Suprapubic skin (tissue), 3 donors: Measurements from ENCODE around the gene SLC38A9.

Source experiments
- CTCF ChIP-seq, 2 donors: fragments of 200-600 bp in 1 of 2; fragments of 450-650 bp in 1 of 2; sonication (generic) in 1 of 2; IDR thresholded peaks; one replicate each; pipeline ENCODE4 v1.5.1; 2016 to 2019; ENCODE audit warnings: antibody characterized with exemption in 2 of 2, mild to moderate bottlenecking in 1 of 2, moderate library complexity in 1 of 2
- POLR2A ChIP-seq, 2 donors: fragments of 450-650 bp; IDR thresholded peaks; one replicate each; pipeline ENCODE4 v1.6.1; 2017; ENCODE audit warnings: antibody characterized with exemption in 2 of 2, mild to moderate bottlenecking in 2 of 2, moderate library complexity in 2 of 2

- TF ChIP-seq POLR2A (IDR thresholded peaks at IDR 0.05) (no peak), CTCF (IDR thresholded peaks at IDR 0.05) (no peak)
Measured at GRCh38 chr5:55580042-55580441, 132.1 kb downstream of the SLC38A9 start.
